ENCODE measurements around the gene CDH23.

- TF ChIP-seq, protein P1, sequence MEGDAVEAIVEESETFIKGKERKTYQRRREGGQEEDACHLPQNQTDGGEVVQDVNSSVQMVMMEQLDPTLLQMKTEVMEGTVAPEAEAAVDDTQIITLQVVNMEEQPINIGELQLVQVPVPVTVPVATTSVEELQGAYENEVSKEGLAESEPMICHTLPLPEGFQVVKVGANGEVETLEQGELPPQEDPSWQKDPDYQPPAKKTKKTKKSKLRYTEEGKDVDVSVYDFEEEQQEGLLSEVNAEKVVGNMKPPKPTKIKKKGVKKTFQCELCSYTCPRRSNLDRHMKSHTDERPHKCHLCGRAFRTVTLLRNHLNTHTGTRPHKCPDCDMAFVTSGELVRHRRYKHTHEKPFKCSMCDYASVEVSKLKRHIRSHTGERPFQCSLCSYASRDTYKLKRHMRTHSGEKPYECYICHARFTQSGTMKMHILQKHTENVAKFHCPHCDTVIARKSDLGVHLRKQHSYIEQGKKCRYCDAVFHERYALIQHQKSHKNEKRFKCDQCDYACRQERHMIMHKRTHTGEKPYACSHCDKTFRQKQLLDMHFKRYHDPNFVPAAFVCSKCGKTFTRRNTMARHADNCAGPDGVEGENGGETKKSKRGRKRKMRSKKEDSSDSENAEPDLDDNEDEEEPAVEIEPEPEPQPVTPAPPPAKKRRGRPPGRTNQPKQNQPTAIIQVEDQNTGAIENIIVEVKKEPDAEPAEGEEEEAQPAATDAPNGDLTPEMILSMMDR (IDR thresholded peaks at IDR 0.05 in 2 of 3, conservative IDR thresholded peaks at IDR 0.05 in 1 of 3; ENCODE audit: control insufficient read depth in 2 of 3, extremely low read depth in 1 of 3, insufficient read depth in 1 of 3, low read depth in 3 of 3, low read length in 3 of 3) = no peak
- TF ChIP-seq EP300 (IDR thresholded peaks at IDR 0.05; ENCODE audit: borderline replicate concordance in 1 of 2, control insufficient read depth in 1 of 2, low read depth in 2 of 2, low read length in 2 of 2) (no peak), MAX (IDR thresholded peaks at IDR 0.05; ENCODE audit: low read depth, low read length) (no peak), TARDBP (IDR thresholded peaks at IDR 0.05; ENCODE audit: borderline replicate concordance) (no peak), CHD2 (IDR thresholded peaks at IDR 0.05; ENCODE audit: borderline replicate concordance, low read depth, low read length) (no peak), MXI1 (IDR thresholded peaks at IDR 0.05; ENCODE audit: low read depth, low read length) (no peak), DPF2 (IDR thresholded peaks at IDR 0.05) (no peak), ATF7 (IDR thresholded peaks at IDR 0.05; ENCODE audit: low read depth) (no peak), POLR2A (IDR thresholded peaks at IDR 0.05; ENCODE audit: low read depth, low read length) (no peak), BHLHE40 (IDR thresholded peaks at IDR 0.05; ENCODE audit: borderline replicate concordance in 1 of 2, low read depth in 2 of 2, low read length in 1 of 2) (no peak), USF2 (IDR thresholded peaks at IDR 0.05; ENCODE audit: borderline replicate concordance, low read depth, low read length) (no peak), FOXM1 (IDR thresholded peaks at IDR 0.05; ENCODE audit: low read depth, low read length) (no peak), SMC3 (IDR thresholded peaks at IDR 0.05; ENCODE audit: borderline replicate concordance, low read length) (no peak), GABPA (IDR thresholded peaks at IDR 0.05; ENCODE audit: low read depth) (no peak)
These were observed 1.7 kb upstream of the CDH23 start for GRCh38 chr10:71394926-71395562.

Data from GM12878 (cell line).